Vagina (tissue), 2 donors: Measurements from ENCODE around the gene NRDE2.

ENCODE experiments used
- CTCF ChIP-seq, 3 experiments: fragments of 450-650 bp in 2 of 3; fragments of 200-600 bp in 1 of 3; sonication (generic) in 1 of 3; IDR thresholded peaks; one replicate each; pipeline ENCODE4 v1.5.1; 2017 to 2019; ENCODE audit warnings: antibody characterized with exemption in 3 of 3, mild to moderate bottlenecking in 2 of 3, moderate library complexity in 2 of 3
- POLR2A ChIP-seq, 2 donors: fragments of 450-650 bp; IDR thresholded peaks; one replicate each; pipeline ENCODE4 v1.6.1; 2017; ENCODE audit warnings: antibody characterized with exemption in 2 of 2, mild to moderate bottlenecking in 2 of 2, moderate library complexity in 2 of 2

GRCh38 chr14:90317286-90317685 is 14.5 kb downstream of the NRDE2 start:
- TF ChIP-seq CTCF (IDR thresholded peaks at IDR 0.05): no peak
- no peak for TF ChIP-seq POLR2A (IDR thresholded peaks at IDR 0.05)
